GM23248 (cell line): ENCODE measurements around the gene MRPL27.

ENCODE experiments used
- EZH2 ChIP-seq: fragments of 200-600 bp; sonication (generic); IDR thresholded peaks from 2 replicates; pipeline ENCODE4 v1.6.1; 2018; ENCODE audit warnings: antibody characterized with exemption, mild to moderate bottlenecking; ENCODE audit not compliant: insufficient read depth, poor library complexity, severe bottlenecking
- EZH2phosphoT487 ChIP-seq: fragments of 200-600 bp; sonication (generic); IDR thresholded peaks from 2 replicates; pipeline ENCODE4 v1.6.1; 2018; ENCODE audit warnings: antibody characterized with exemption, moderate library complexity, mild to moderate bottlenecking, low read depth; ENCODE audit not compliant: insufficient read depth

DNA sequence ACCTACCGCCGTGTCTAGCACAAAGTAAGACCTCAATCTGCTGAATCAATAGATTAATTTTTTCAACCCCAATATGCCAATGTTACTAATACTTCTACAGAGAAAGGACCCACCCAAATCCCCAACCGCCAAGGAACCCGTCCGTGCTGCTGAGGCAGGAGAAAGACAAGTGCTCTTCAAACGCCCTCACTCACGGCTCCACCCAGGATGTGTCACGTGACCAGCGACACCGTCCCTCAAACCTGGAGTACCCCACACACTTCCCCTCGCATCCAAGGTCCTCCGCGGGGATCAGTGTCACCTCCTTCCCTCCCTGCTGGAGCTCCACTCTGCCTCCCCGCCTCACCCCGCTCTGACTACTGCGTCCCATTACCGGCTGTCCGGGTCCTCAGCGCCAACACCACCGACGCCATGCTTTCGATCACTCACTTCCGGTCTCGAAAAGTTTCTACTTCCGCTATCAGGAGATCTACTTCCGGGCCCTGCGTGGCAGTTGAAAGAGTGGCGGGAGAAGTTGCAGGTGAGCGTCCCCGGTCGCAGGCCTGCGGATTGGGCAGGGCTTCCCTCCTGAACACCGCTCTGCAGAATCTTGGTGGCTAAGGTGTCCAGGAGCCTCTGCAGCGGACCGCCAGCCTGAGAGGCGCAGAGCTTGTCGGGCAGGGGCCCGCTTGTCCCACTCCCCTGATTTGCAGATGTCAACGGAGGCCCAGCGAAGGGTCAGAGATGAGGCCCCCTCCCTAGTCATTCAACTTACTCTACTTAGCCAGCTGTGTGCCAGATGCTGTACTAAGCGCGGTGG is at the start of gene MRPL27, which contains the start of gene EME1:
- TF ChIP-seq EZH2 (no peak), EZH2phosphoT487 (no peak)
